T-helper 1 cell treated with Interleukin-12 subunit alpha and Interleukin-12 subunit beta and Interleukin-4 antibody, amounts not matched to agents 30 μg/mL and 1 μg/mL, for 36 hours (primary cell): ENCODE measurements around the gene PKP4.

ENCODE experiments used
- H3K27ac Mint-ChIP-seq: one replicate; pipeline ENCODE4 v1.8.0; 2021; ENCODE audit warnings: mild to moderate bottlenecking, mixed read lengths
- H3K27me3 Mint-ChIP-seq: one replicate; pipeline ENCODE4 v1.8.0; 2021; ENCODE audit warnings: low read depth, mixed read lengths
- H3K36me3 Mint-ChIP-seq: one replicate; pipeline ENCODE4 v1.8.0; 2021; ENCODE audit warnings: low read depth, mixed read lengths
- H3K4me1 Mint-ChIP-seq: one replicate; pipeline ENCODE4 v1.8.0; 2021; ENCODE audit warnings: low read depth, mixed read lengths
- H3K4me3 Mint-ChIP-seq: one replicate; pipeline ENCODE4 v1.8.0; 2021; ENCODE audit warnings: mild to moderate bottlenecking, moderate library complexity, mixed read lengths
- H3K9me3 Mint-ChIP-seq: one replicate; pipeline ENCODE4 v1.8.0; 2021; ENCODE audit warnings: mixed read lengths

The PKP4 gene

GRCh38 chr2:158499383-158499782 is 42.6 kb downstream of the PKP4 start:
- no peaks in the 10 kb centered on the region for H3K9me3 Mint-ChIP-seq
- H3K4me1 Mint-ChIP-seq: no peaks in the 10 kb centered on the region
- peaks cover 1% of the 10 kb centered on the region for H3K36me3 Mint-ChIP-seq
- H3K27ac Mint-ChIP-seq: no peak overlapping the region
- no peaks in the 10 kb centered on the region for H3K27me3 Mint-ChIP-seq
- no peak overlapping the region for H3K4me3 Mint-ChIP-seq

- H3K27ac Mint-ChIP-seq: no peak overlapping the region
- H3K36me3 Mint-ChIP-seq: peaks cover 1% of the 10 kb centered on the region
These were observed 43.6 kb downstream of the PKP4 start for GRCh38 chr2:158500333-158500732.

GRCh38 chr2:158501301-158501700 is 44.5 kb downstream of the PKP4 start:
- H3K36me3 Mint-ChIP-seq: peaks cover 1% of the 10 kb centered on the region
- H3K9me3 Mint-ChIP-seq: no peaks in the 10 kb centered on the region
- peaks cover 2% of the 10 kb centered on the region for H3K4me1 Mint-ChIP-seq
- H3K27ac Mint-ChIP-seq: no peak overlapping the region
- no peak overlapping the region for H3K4me3 Mint-ChIP-seq
- H3K27me3 Mint-ChIP-seq: no peaks in the 10 kb centered on the region

More at GRCh38 chr2:158500333-158500732, 43.6 kb downstream of the PKP4 start:
- Mint-ChIP-seq H3K9me3 (no peaks in the 10 kb centered on the region), H3K4me1 (no peaks in the 10 kb centered on the region), H3K27me3 (no peaks in the 10 kb centered on the region), H3K4me3 (no peak overlapping the region)

- H3K27ac Mint-ChIP-seq: no peak overlapping the region
- peaks cover 10% of the 10 kb centered on the region for H3K4me1 Mint-ChIP-seq
- H3K36me3 Mint-ChIP-seq: no peaks in the 10 kb centered on the region
- no peaks in the 10 kb centered on the region for H3K27me3 Mint-ChIP-seq
- H3K9me3 Mint-ChIP-seq: no peaks in the 10 kb centered on the region
- H3K4me3 Mint-ChIP-seq: no peak overlapping the region
These were observed 46.2 kb downstream of the PKP4 start for GRCh38 chr2:158502974-158503373.

- H3K4me3 Mint-ChIP-seq: no peak overlapping the region
- no peaks in the 10 kb centered on the region for H3K27me3 Mint-ChIP-seq
- peaks cover 10% of the 10 kb centered on the region for H3K4me1 Mint-ChIP-seq
These were observed 47.3 kb downstream of the PKP4 start for GRCh38 chr2:158504088-158504487.

GRCh38 chr2:158505448-158505934 is 48.7 kb downstream of the PKP4 start:
- no peaks in the 10 kb centered on the region for H3K27me3 Mint-ChIP-seq

More at GRCh38 chr2:158504088-158504487, 47.3 kb downstream of the PKP4 start:
- Mint-ChIP-seq H3K9me3 (no peaks in the 10 kb centered on the region), H3K36me3 (no peaks in the 10 kb centered on the region), H3K27ac (no peak overlapping the region)

GRCh38 chr2:158507141-158507540 is 50.4 kb downstream of the PKP4 start:
- H3K4me1 Mint-ChIP-seq: peaks cover 10% of the 10 kb centered on the region
- H3K27me3 Mint-ChIP-seq: no peaks in the 10 kb centered on the region
- H3K27ac Mint-ChIP-seq: no peak overlapping the region
- no peaks in the 10 kb centered on the region for H3K36me3 Mint-ChIP-seq
- H3K9me3 Mint-ChIP-seq: no peaks in the 10 kb centered on the region
- no peak overlapping the region for H3K4me3 Mint-ChIP-seq

More at GRCh38 chr2:158505448-158505934, 48.7 kb downstream of the PKP4 start:
- H3K27ac Mint-ChIP-seq: no peak overlapping the region
- no peaks in the 10 kb centered on the region for H3K9me3 Mint-ChIP-seq
- no peak overlapping the region for H3K4me3 Mint-ChIP-seq
- peaks cover 10% of the 10 kb centered on the region for H3K4me1 Mint-ChIP-seq
- no peaks in the 10 kb centered on the region for H3K36me3 Mint-ChIP-seq

GRCh38 chr2:158507679-158508078 is 50.9 kb downstream of the PKP4 start:
- Mint-ChIP-seq H3K27me3 (no peaks in the 10 kb centered on the region), H3K27ac (no peak overlapping the region), H3K36me3 (no peaks in the 10 kb centered on the region), H3K9me3 (no peaks in the 10 kb centered on the region), H3K4me3 (no peak overlapping the region), H3K4me1 (peaks cover 10% of the 10 kb centered on the region)

GRCh38 chr2:158509928-158510797 is 53.4 kb downstream of the PKP4 start:
- Mint-ChIP-seq H3K27me3 (no peaks in the 10 kb centered on the region), H3K4me3 (no peak overlapping the region), H3K4me1 (peaks cover 10% of the 10 kb centered on the region), H3K27ac (no peak overlapping the region), H3K36me3 (no peaks in the 10 kb centered on the region), H3K9me3 (no peaks in the 10 kb centered on the region)

- no peak overlapping the region for H3K27ac Mint-ChIP-seq
- peaks cover 10% of the 10 kb centered on the region for H3K4me1 Mint-ChIP-seq
- no peaks in the 10 kb centered on the region for H3K9me3 Mint-ChIP-seq
- no peak overlapping the region for H3K4me3 Mint-ChIP-seq
- H3K36me3 Mint-ChIP-seq: no peaks in the 10 kb centered on the region
- H3K27me3 Mint-ChIP-seq: no peaks in the 10 kb centered on the region
These were observed 54.1 kb downstream of the PKP4 start for GRCh38 chr2:158510887-158511286.

GRCh38 chr2:158511706-158512105 is 55.0 kb downstream of the PKP4 start:
- Mint-ChIP-seq H3K27me3 (no peaks in the 10 kb centered on the region), H3K27ac (no peak overlapping the region), H3K4me1 (peaks cover 7% of the 10 kb centered on the region), H3K9me3 (no peaks in the 10 kb centered on the region), H3K4me3 (no peak overlapping the region), H3K36me3 (no peaks in the 10 kb centered on the region)

- Mint-ChIP-seq H3K27me3 (no peaks in the 10 kb centered on the region), H3K9me3 (no peaks in the 10 kb centered on the region), H3K36me3 (no peaks in the 10 kb centered on the region), H3K4me3 (no peak overlapping the region), H3K27ac (no peak overlapping the region), H3K4me1 (peaks cover 2% of the 10 kb centered on the region)
These were observed 55.6 kb downstream of the PKP4 start for GRCh38 chr2:158512323-158512722.

- Mint-ChIP-seq H3K27me3 (no peaks in the 10 kb centered on the region), H3K4me1 (peaks cover 4% of the 10 kb centered on the region), H3K27ac (no peak overlapping the region), H3K4me3 (no peak overlapping the region), H3K36me3 (no peaks in the 10 kb centered on the region), H3K9me3 (no peaks in the 10 kb centered on the region)
These were observed 57.1 kb downstream of the PKP4 start for GRCh38 chr2:158513841-158514240.

GRCh38 chr2:158518084-158518483 is 61.3 kb downstream of the PKP4 start:
- Mint-ChIP-seq H3K27ac (no peak overlapping the region), H3K36me3 (peaks cover 2% of the 10 kb centered on the region), H3K4me1 (peaks cover 4% of the 10 kb centered on the region), H3K4me3 (no peak overlapping the region), H3K9me3 (peaks cover 4% of the 10 kb centered on the region), H3K27me3 (no peaks in the 10 kb centered on the region)

- H3K27ac Mint-ChIP-seq: no peak overlapping the region
- no peak overlapping the region for H3K4me3 Mint-ChIP-seq
- H3K9me3 Mint-ChIP-seq: peaks cover 4% of the 10 kb centered on the region
- peaks cover 2% of the 10 kb centered on the region for H3K36me3 Mint-ChIP-seq
- no peaks in the 10 kb centered on the region for H3K27me3 Mint-ChIP-seq
- H3K4me1 Mint-ChIP-seq: peaks cover 4% of the 10 kb centered on the region
These were observed 62.7 kb downstream of the PKP4 start for GRCh38 chr2:158519481-158519880.
